B cell (primary cell): ENCODE data around the gene ARAP1. TPM values are rescaled to one million over a fixed set of nuclear protein-coding genes. Genes with fewer than 3 reads are reported as not detected.

Experiments
- ATAC-seq: fragments of 200-7000 bp; cut with Tn5 transposase; one replicate; pipeline ENCODE4 v1.10.0; 2021; ENCODE audit warnings: low read depth, mild to moderate bottlenecking, moderate number of reproducible peaks, moderate library complexity
- CTCF ChIA-PET: fragments of 350-600 bp; sonication (Branson Sonifier 250); formaldehyde crosslinking; loops from one replicate; lab custom pipeline; 2021; ENCODE audit warnings: antibody characterized with exemption, inconsistent platforms; lab: Charles Lee
- POLR2A ChIA-PET: fragments of 350-600 bp; sonication (Branson Sonifier 250); formaldehyde crosslinking; loops from one replicate; lab custom pipeline; 2021; ENCODE audit warnings: antibody characterized with exemption; lab: Charles Lee
- DNase-seq: peaks from one replicate; pipeline ENCODE4 v3.0.0; 2013
- H2AFZ ChIP-seq: 2 replicates; pipeline ENCODE4 v1.6.1; 2012; ENCODE audit warnings: mild to moderate bottlenecking, low read depth, low read length; ENCODE audit not compliant: insufficient read depth, poor library complexity, severe bottlenecking
- H3K27ac ChIP-seq, 2 donors: 1 replicate in 1 of 2; 2 replicates in 1 of 2; pipeline ENCODE4 v1.5.1; 2012 to 2013; ENCODE audit warnings: low read length in 2 of 2, mild to moderate bottlenecking in 2 of 2, moderate library complexity in 1 of 2
- H3K27me3 ChIP-seq, 4 experiments: fragments of 200-600 bp in 1 of 4; sonication (generic) in 1 of 4; replicated peaks in 1 of 4; 1 replicate in 2 of 4; 2 replicates in 2 of 4; pipeline versions ENCODE4 v1.6.1 to v1.7.0; 2013 to 2016; ENCODE audit warnings: low read length in 3 of 4, mild to moderate bottlenecking in 2 of 4, mixed read lengths in 1 of 4, moderate library complexity in 1 of 4; ENCODE audit not compliant: insufficient read depth in 4 of 4, control insufficient read depth in 3 of 4; ENCODE audit errors: control extremely low read depth in 1 of 4
- H3K36me3 ChIP-seq, 2 experiments: replicated peaks in 1 of 2; 1 replicate in 1 of 2; 2 replicates in 1 of 2; pipeline versions ENCODE4 v1.6.1 to v1.7.1; 2013; ENCODE audit warnings: low read length in 1 of 2; ENCODE audit not compliant: insufficient read depth in 2 of 2, control insufficient read depth in 1 of 2; ENCODE audit errors: control extremely low read depth in 1 of 2, extremely low read depth in 1 of 2
- H3K4me1 ChIP-seq, 2 donors: fragments of 200-600 bp in 1 of 2; sonication (generic) in 1 of 2; 1 replicate in 1 of 2; 2 replicates in 1 of 2; pipeline versions ENCODE4 v1.5.1 to v1.6.1; 2013 to 2017; ENCODE audit warnings: low read length in 2 of 2; ENCODE audit not compliant: control insufficient read depth in 2 of 2, insufficient read depth in 2 of 2
- H3K4me2 ChIP-seq: replicated peaks from 2 replicates; pipeline ENCODE3; 2012; ENCODE audit warnings: mild to moderate bottlenecking, low read depth, low read length; ENCODE audit not compliant: poor library complexity, severe bottlenecking
- H3K4me3 ChIP-seq, 5 experiments: fragments of 200-600 bp in 1 of 5; sonication (generic) in 1 of 5; 1 replicate in 3 of 5; 2 replicates in 2 of 5; pipeline versions ENCODE4 v1.5.1 to v1.7.0; 2011 to 2016; ENCODE audit warnings: low read length in 4 of 5, mild to moderate bottlenecking in 4 of 5, low read depth in 2 of 5, control low read depth in 1 of 5, moderate library complexity in 1 of 5; ENCODE audit not compliant: insufficient read depth in 1 of 5; ENCODE audit errors: control extremely low read depth in 1 of 5, extremely low read depth in 1 of 5
- H3K79me2 ChIP-seq: fragments of 200-600 bp; sonication (generic); one replicate; pipeline ENCODE4 v1.6.0; 2016; ENCODE audit warnings: low read length; ENCODE audit not compliant: control insufficient read depth, insufficient read depth
- H3K9ac ChIP-seq: fragments of 200-600 bp; sonication (generic); 2 replicates; pipeline ENCODE4 v1.6.1; 2017; ENCODE audit warnings: mild to moderate bottlenecking, low read length, moderate library complexity
- H3K9me3 ChIP-seq, 3 donors: one replicate each; pipeline versions ENCODE4 v1.6.1 to v1.7.1; 2013; ENCODE audit warnings: low read length in 2 of 3; ENCODE audit not compliant: control insufficient read depth in 2 of 3, insufficient read depth in 1 of 3; ENCODE audit errors: control extremely low read depth in 1 of 3
- H4K20me1 ChIP-seq: 2 replicates; pipeline ENCODE4 v1.6.0; 2012; ENCODE audit warnings: mild to moderate bottlenecking, low read length; ENCODE audit not compliant: insufficient read depth, control insufficient read depth, poor library complexity, severe bottlenecking
- H3K27ac Mint-ChIP-seq: one replicate; pipeline ENCODE4 v1.8.0; 2021; ENCODE audit warnings: mixed read lengths
- H3K27me3 Mint-ChIP-seq: one replicate; pipeline ENCODE4 v1.8.0; 2021; ENCODE audit warnings: mixed read lengths
- H3K4me1 Mint-ChIP-seq: one replicate; pipeline ENCODE4 v1.8.0; 2021; ENCODE audit warnings: mixed read lengths
- H3K4me3 Mint-ChIP-seq: one replicate; pipeline ENCODE4 v1.8.0; 2021; ENCODE audit warnings: mixed read lengths
- H3K9me3 Mint-ChIP-seq: one replicate; pipeline ENCODE4 v1.8.0; 2022; ENCODE audit warnings: mixed read lengths; ENCODE audit not compliant: insufficient read depth
- EZH2 ChIP-seq: IDR thresholded peaks from 2 replicates; pipeline ENCODE4 v1.6.1; 2012; ENCODE audit warnings: borderline replicate concordance, low read depth, mild to moderate bottlenecking, moderate library complexity, low read length; ENCODE audit not compliant: insufficient read depth, poor library complexity, severe bottlenecking
- WGBS: methylation state at CpG from one replicate; pipeline ENCODE4 v1.1.5; 2013; ENCODE audit warnings: missing lambda C conversion rate; ENCODE audit not compliant: insufficient coverage; 5-methylcytosine and 5-hydroxymethylcytosine counted together
- intact Hi-C: fragments of 100-400 bp; cut with micrococcal nuclease; formaldehyde crosslinking; loops from one replicate; pipeline ENCODE4 v1.10.0; 2022
- polyA plus RNA-seq: library from polyadenylated mRNA; depleted of rRNA; stranded (reverse); fragments of >200 nt; gene quantifications from 2 replicates; pipeline ENCODE4 v1.2.3, GENCODE V29; 2012
- total RNA-seq, 2 donors: library from RNA; stranded (reverse); fragments of 120-200 nt in 1 of 2; gene quantifications; 1 replicate in 1 of 2; 2 replicates in 1 of 2; pipeline versions ENCODE4 v1.2.3 to v1.2.4, GENCODE V29; 2013 to 2022
- TF ChIP-seq, protein P1 (sequence below): fragments of 200-600 bp; IDR thresholded peaks from one replicate; pipeline ENCODE4 v1.8.0; 2022; ENCODE audit warnings: antibody characterized with exemption, mild to moderate bottlenecking

The ARAP1 gene
- total and polyA plus RNA-seq, 2 donors (not counting 1 experiment from before 2014, with no cell fraction given) = 143 to 242 TPM

DNA sequence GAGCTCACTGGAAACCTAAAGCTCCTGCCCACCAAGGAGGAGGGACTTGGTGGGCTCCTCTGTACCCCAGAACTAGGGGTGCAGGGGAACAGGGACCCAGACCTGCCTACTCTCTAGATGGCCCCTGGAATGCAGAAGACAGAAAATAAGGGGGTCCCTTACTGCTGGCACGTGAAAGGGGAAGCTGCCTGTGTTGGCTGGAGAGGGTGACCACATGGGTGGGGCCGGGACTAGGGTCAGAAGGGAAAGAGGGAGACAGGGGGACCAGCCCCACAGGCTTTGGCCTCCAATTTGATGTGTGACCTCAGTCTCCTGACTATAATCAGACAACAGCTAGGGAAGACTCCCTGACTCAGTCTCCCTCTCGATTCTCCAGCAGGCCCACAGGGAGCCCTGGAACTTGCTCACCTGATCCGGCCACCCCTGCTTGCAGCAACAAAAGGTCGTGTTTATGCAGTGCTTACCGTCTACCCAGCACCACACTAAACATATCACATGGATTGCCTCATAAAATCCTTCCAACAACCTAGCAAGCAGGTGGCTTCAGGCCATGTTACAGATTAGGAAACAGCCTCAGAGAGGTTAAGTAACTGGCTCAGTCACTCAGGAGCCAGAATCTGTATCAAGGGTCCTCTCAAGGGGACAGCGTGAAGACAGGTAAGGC is 10.2 kb downstream of the ARAP1 start:
- peaks cover 93 to 99% of the 10 kb centered on the region in 2 donors for H3K4me1 ChIP-seq
- no peak overlapping the region for H3K4me3 ChIP-seq
- 61% methylated on average over 5 of the region's 7 CpGs for WGBS
- ChIA-PET POLR2A (interaction anchor here (1.2 kb wide), 1 partner anchor 14 kb away, joined by 4 read pairs; no protein-coding TSS in a partner anchor), CTCF (interaction anchor here (1.1 to 15.9 kb wide), 3 partner anchors 8 to 17 kb away, joined by 3 to 142 read pairs (median 3); no protein-coding TSS in a partner anchor)
- Mint-ChIP-seq H3K4me1 (peaks cover 94% of the 10 kb centered on the region), H3K27ac (peak overlapping the region; percentile 91), H3K4me3 (peak overlapping the region; percentile 69), H3K27me3 (no peaks in the 10 kb centered on the region), H3K9me3 (no peaks in the 10 kb centered on the region)
- peaks cover 0 to 9% of the 10 kb centered on the region in 2 experiments for H3K36me3 ChIP-seq
- DNase-seq = no peak
- peak overlapping the region; percentile 97 to 99 for H3K27ac ChIP-seq
- TF ChIP-seq, protein P1, sequence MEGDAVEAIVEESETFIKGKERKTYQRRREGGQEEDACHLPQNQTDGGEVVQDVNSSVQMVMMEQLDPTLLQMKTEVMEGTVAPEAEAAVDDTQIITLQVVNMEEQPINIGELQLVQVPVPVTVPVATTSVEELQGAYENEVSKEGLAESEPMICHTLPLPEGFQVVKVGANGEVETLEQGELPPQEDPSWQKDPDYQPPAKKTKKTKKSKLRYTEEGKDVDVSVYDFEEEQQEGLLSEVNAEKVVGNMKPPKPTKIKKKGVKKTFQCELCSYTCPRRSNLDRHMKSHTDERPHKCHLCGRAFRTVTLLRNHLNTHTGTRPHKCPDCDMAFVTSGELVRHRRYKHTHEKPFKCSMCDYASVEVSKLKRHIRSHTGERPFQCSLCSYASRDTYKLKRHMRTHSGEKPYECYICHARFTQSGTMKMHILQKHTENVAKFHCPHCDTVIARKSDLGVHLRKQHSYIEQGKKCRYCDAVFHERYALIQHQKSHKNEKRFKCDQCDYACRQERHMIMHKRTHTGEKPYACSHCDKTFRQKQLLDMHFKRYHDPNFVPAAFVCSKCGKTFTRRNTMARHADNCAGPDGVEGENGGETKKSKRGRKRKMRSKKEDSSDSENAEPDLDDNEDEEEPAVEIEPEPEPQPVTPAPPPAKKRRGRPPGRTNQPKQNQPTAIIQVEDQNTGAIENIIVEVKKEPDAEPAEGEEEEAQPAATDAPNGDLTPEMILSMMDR = no peak
- no peak for TF ChIP-seq EZH2
- no peaks in the 10 kb centered on the region for H3K9me3 ChIP-seq
- H3K9ac ChIP-seq = no peak overlapping the region
- intact Hi-C loops = no loop called here
- H3K27me3 ChIP-seq = no peaks in the 10 kb centered on the region
- peak overlapping the region; percentile 83 for H3K4me2 ChIP-seq
- no peak for ATAC-seq
- H4K20me1 ChIP-seq = peaks cover 22% of the 10 kb centered on the region
- no peak overlapping the region for H2AFZ ChIP-seq
- H3K79me2 ChIP-seq = peaks cover 95% of the 10 kb centered on the region

- CTCF ChIA-PET = interaction anchor here (1.0 to 23.8 kb wide), 5 partner anchors 9 to 346 kb away, joined by 3 to 390 read pairs (median 3); partner anchors contain the start of gene STARD10
- peak overlapping the region; percentile 91 for H3K27ac Mint-ChIP-seq
Observed at GRCh38 chr11:72741429-72741833, 10.8 kb downstream of the ARAP1 start.

More at GRCh38 chr11:72741429-72741833, 10.8 kb downstream of the ARAP1 start:
- WGBS = 24% methylated on average over 5 of the region's 8 CpGs
- Histone ChIP-seq H3K36me3 (peaks cover 0 to 8% of the 10 kb centered on the region in 2 experiments), H3K27me3 (no peaks in the 10 kb centered on the region), H3K4me1 (peaks cover 96 to 99% of the 10 kb centered on the region in 2 donors), H3K79me2 (peaks cover 95% of the 10 kb centered on the region), H3K9me3 (no peaks in the 10 kb centered on the region), H3K27ac (peak overlapping the region; percentile 97 to 99), H3K9ac (no peak overlapping the region), H3K4me3 (peak overlapping the region in 1 of 5 experiments; percentile 29), H3K4me2 (peak overlapping the region; percentile 83), H2AFZ (no peak overlapping the region), H4K20me1 (peaks cover 18% of the 10 kb centered on the region)
- peaks cover 95% of the 10 kb centered on the region for H3K4me1 Mint-ChIP-seq
- POLR2A ChIA-PET = interaction anchor here (0.6 to 1.0 kb wide), 2 partner anchors 19 to 60 kb away, joined by 6 to 7 read pairs; no protein-coding TSS in a partner anchor
- DNase-seq (peak; percentile 56), ATAC-seq (no peak)
- H3K27me3 Mint-ChIP-seq = no peaks in the 10 kb centered on the region
- H3K9me3 Mint-ChIP-seq = no peaks in the 10 kb centered on the region
- no peak for TF ChIP-seq EZH2
- TF ChIP-seq, protein P1 = no peak
- peak overlapping the region; percentile 69 for H3K4me3 Mint-ChIP-seq
- intact Hi-C loops = no loop called here
